GM18519 (cell line): ENCODE data around the gene NBEAL1.
"Not testable (repeated sequence)": the region's sequence is repeated elsewhere in the genome, so short reads cannot be mapped to it uniquely, and the experiment has no call there.

Experiments
- ATAC-seq: cut with Tn5 transposase; IDR thresholded peaks from one replicate; pipeline ENCODE4 v1.9.1; 2021; ENCODE audit warnings: mild to moderate bottlenecking, moderate library complexity; ENCODE audit not compliant: unreplicated experiment, low FRiP score

NBEAL1 gene

GRCh38 chr2:203195331-203196036 is 180.8 kb downstream of the NBEAL1 start:
- no peak for ATAC-seq

- no peak for ATAC-seq
These were observed 186.2 kb downstream of the NBEAL1 start for GRCh38 chr2:203200866-203201265.

- no peak for ATAC-seq
These were observed 186.8 kb downstream of the NBEAL1 start for GRCh38 chr2:203201426-203201825.

GRCh38 chr2:203209538-203209937 is 194.9 kb downstream of the NBEAL1 start:
- no peak for ATAC-seq

- ATAC-seq: no peak
These were observed 210.9 kb downstream of the NBEAL1 start for GRCh38 chr2:203225423-203226039.

- not testable (repeated sequence) for ATAC-seq
These were observed 215.0 kb downstream of the NBEAL1 start for GRCh38 chr2:203229674-203230073.

- no peak for ATAC-seq
These were observed 222.9 kb downstream of the NBEAL1 start for GRCh38 chr2:203237346-203238238.

- no peak for ATAC-seq
These were observed 223.6 kb downstream of the NBEAL1 start for GRCh38 chr2:203238292-203238703.

GRCh38 chr2:203238704-203239526 is 224.2 kb downstream of the NBEAL1 start, which contains the start of gene CYP20A1:
CYP20A1 (plus strand) TSS chr2:203239018; CDS start chr2:203239063, 45 bp downstream.
- ATAC-seq: peak; percentile 80

- ATAC-seq: no peak
These were observed 225.8 kb downstream of the NBEAL1 start for GRCh38 chr2:203240491-203240890.

- ATAC-seq: no peak
These were observed 227.8 kb downstream of the NBEAL1 start for GRCh38 chr2:203242518-203242917.

GRCh38 chr2:203246646-203247045 is 232.0 kb downstream of the NBEAL1 start:
- ATAC-seq: no peak

- ATAC-seq: no peak
These were observed 238.1 kb downstream of the NBEAL1 start for GRCh38 chr2:203252818-203253217.

GRCh38 chr2:203253422-203254095 is 238.9 kb downstream of the NBEAL1 start:
- ATAC-seq: not testable (repeated sequence)

- no peak for ATAC-seq
These were observed 246.9 kb downstream of the NBEAL1 start for GRCh38 chr2:203261326-203262159.
